B cell (primary cell): ENCODE results near the gene DOCK7. TPM values are rescaled to one million over a fixed set of nuclear protein-coding genes. Genes with fewer than 3 reads are reported as not detected.

Experiments
- ATAC-seq: fragments of 200-7000 bp; cut with Tn5 transposase; one replicate; pipeline ENCODE4 v1.10.0; 2021; ENCODE audit warnings: low read depth, mild to moderate bottlenecking, moderate number of reproducible peaks, moderate library complexity
- CTCF ChIA-PET: fragments of 350-600 bp; sonication (Branson Sonifier 250); formaldehyde crosslinking; loops from one replicate; lab custom pipeline; 2021; ENCODE audit warnings: antibody characterized with exemption, inconsistent platforms; lab: Charles Lee
- POLR2A ChIA-PET: fragments of 350-600 bp; sonication (Branson Sonifier 250); formaldehyde crosslinking; loops from one replicate; lab custom pipeline; 2021; ENCODE audit warnings: antibody characterized with exemption; lab: Charles Lee
- DNase-seq: peaks from one replicate; pipeline ENCODE4 v3.0.0; 2013
- H2AFZ ChIP-seq: 2 replicates; pipeline ENCODE4 v1.6.1; 2012; ENCODE audit warnings: mild to moderate bottlenecking, low read depth, low read length; ENCODE audit not compliant: insufficient read depth, poor library complexity, severe bottlenecking
- H3K27ac ChIP-seq, 2 donors: 1 replicate in 1 of 2; 2 replicates in 1 of 2; pipeline ENCODE4 v1.5.1; 2012 to 2013; ENCODE audit warnings: low read length in 2 of 2, mild to moderate bottlenecking in 2 of 2, moderate library complexity in 1 of 2
- H3K27me3 ChIP-seq, 4 experiments: fragments of 200-600 bp in 1 of 4; sonication (generic) in 1 of 4; replicated peaks in 1 of 4; 1 replicate in 2 of 4; 2 replicates in 2 of 4; pipeline versions ENCODE4 v1.6.1 to v1.7.0; 2013 to 2016; ENCODE audit warnings: low read length in 3 of 4, mild to moderate bottlenecking in 2 of 4, mixed read lengths in 1 of 4, moderate library complexity in 1 of 4; ENCODE audit not compliant: insufficient read depth in 4 of 4, control insufficient read depth in 3 of 4; ENCODE audit errors: control extremely low read depth in 1 of 4
- H3K36me3 ChIP-seq, 2 experiments: replicated peaks in 1 of 2; 1 replicate in 1 of 2; 2 replicates in 1 of 2; pipeline versions ENCODE4 v1.6.1 to v1.7.1; 2013; ENCODE audit warnings: low read length in 1 of 2; ENCODE audit not compliant: insufficient read depth in 2 of 2, control insufficient read depth in 1 of 2; ENCODE audit errors: control extremely low read depth in 1 of 2, extremely low read depth in 1 of 2
- H3K4me1 ChIP-seq, 2 donors: fragments of 200-600 bp in 1 of 2; sonication (generic) in 1 of 2; 1 replicate in 1 of 2; 2 replicates in 1 of 2; pipeline versions ENCODE4 v1.5.1 to v1.6.1; 2013 to 2017; ENCODE audit warnings: low read length in 2 of 2; ENCODE audit not compliant: control insufficient read depth in 2 of 2, insufficient read depth in 2 of 2
- H3K4me2 ChIP-seq: replicated peaks from 2 replicates; pipeline ENCODE3; 2012; ENCODE audit warnings: mild to moderate bottlenecking, low read depth, low read length; ENCODE audit not compliant: poor library complexity, severe bottlenecking
- H3K4me3 ChIP-seq, 5 experiments: fragments of 200-600 bp in 1 of 5; sonication (generic) in 1 of 5; 1 replicate in 3 of 5; 2 replicates in 2 of 5; pipeline versions ENCODE4 v1.5.1 to v1.7.0; 2011 to 2016; ENCODE audit warnings: low read length in 4 of 5, mild to moderate bottlenecking in 4 of 5, low read depth in 2 of 5, control low read depth in 1 of 5, moderate library complexity in 1 of 5; ENCODE audit not compliant: insufficient read depth in 1 of 5; ENCODE audit errors: control extremely low read depth in 1 of 5, extremely low read depth in 1 of 5
- H3K79me2 ChIP-seq: fragments of 200-600 bp; sonication (generic); one replicate; pipeline ENCODE4 v1.6.0; 2016; ENCODE audit warnings: low read length; ENCODE audit not compliant: control insufficient read depth, insufficient read depth
- H3K9ac ChIP-seq: fragments of 200-600 bp; sonication (generic); 2 replicates; pipeline ENCODE4 v1.6.1; 2017; ENCODE audit warnings: mild to moderate bottlenecking, low read length, moderate library complexity
- H3K9me3 ChIP-seq, 3 donors: one replicate each; pipeline versions ENCODE4 v1.6.1 to v1.7.1; 2013; ENCODE audit warnings: low read length in 2 of 3; ENCODE audit not compliant: control insufficient read depth in 2 of 3, insufficient read depth in 1 of 3; ENCODE audit errors: control extremely low read depth in 1 of 3
- H4K20me1 ChIP-seq: 2 replicates; pipeline ENCODE4 v1.6.0; 2012; ENCODE audit warnings: mild to moderate bottlenecking, low read length; ENCODE audit not compliant: insufficient read depth, control insufficient read depth, poor library complexity, severe bottlenecking
- H3K27ac Mint-ChIP-seq: one replicate; pipeline ENCODE4 v1.8.0; 2021; ENCODE audit warnings: mixed read lengths
- H3K27me3 Mint-ChIP-seq: one replicate; pipeline ENCODE4 v1.8.0; 2021; ENCODE audit warnings: mixed read lengths
- H3K4me1 Mint-ChIP-seq: one replicate; pipeline ENCODE4 v1.8.0; 2021; ENCODE audit warnings: mixed read lengths
- H3K4me3 Mint-ChIP-seq: one replicate; pipeline ENCODE4 v1.8.0; 2021; ENCODE audit warnings: mixed read lengths
- H3K9me3 Mint-ChIP-seq: one replicate; pipeline ENCODE4 v1.8.0; 2022; ENCODE audit warnings: mixed read lengths; ENCODE audit not compliant: insufficient read depth
- EZH2 ChIP-seq: IDR thresholded peaks from 2 replicates; pipeline ENCODE4 v1.6.1; 2012; ENCODE audit warnings: borderline replicate concordance, low read depth, mild to moderate bottlenecking, moderate library complexity, low read length; ENCODE audit not compliant: insufficient read depth, poor library complexity, severe bottlenecking
- WGBS: methylation state at CpG from one replicate; pipeline ENCODE4 v1.1.5; 2013; ENCODE audit warnings: missing lambda C conversion rate; ENCODE audit not compliant: insufficient coverage; 5-methylcytosine and 5-hydroxymethylcytosine counted together
- intact Hi-C: fragments of 100-400 bp; cut with micrococcal nuclease; formaldehyde crosslinking; loops from one replicate; pipeline ENCODE4 v1.10.0; 2022
- polyA plus RNA-seq: library from polyadenylated mRNA; depleted of rRNA; stranded (reverse); fragments of >200 nt; gene quantifications from 2 replicates; pipeline ENCODE4 v1.2.3, GENCODE V29; 2012
- total RNA-seq, 2 donors: library from RNA; stranded (reverse); fragments of 120-200 nt in 1 of 2; gene quantifications; 1 replicate in 1 of 2; 2 replicates in 1 of 2; pipeline versions ENCODE4 v1.2.3 to v1.2.4, GENCODE V29; 2013 to 2022
- TF ChIP-seq, protein P1 (sequence below): fragments of 200-600 bp; IDR thresholded peaks from one replicate; pipeline ENCODE4 v1.8.0; 2022; ENCODE audit warnings: antibody characterized with exemption, mild to moderate bottlenecking

DOCK7 gene
- total and polyA plus RNA-seq, 2 donors (not counting 1 experiment from before 2014, with no cell fraction given): 3.6 to 20.5 TPM

DNA sequence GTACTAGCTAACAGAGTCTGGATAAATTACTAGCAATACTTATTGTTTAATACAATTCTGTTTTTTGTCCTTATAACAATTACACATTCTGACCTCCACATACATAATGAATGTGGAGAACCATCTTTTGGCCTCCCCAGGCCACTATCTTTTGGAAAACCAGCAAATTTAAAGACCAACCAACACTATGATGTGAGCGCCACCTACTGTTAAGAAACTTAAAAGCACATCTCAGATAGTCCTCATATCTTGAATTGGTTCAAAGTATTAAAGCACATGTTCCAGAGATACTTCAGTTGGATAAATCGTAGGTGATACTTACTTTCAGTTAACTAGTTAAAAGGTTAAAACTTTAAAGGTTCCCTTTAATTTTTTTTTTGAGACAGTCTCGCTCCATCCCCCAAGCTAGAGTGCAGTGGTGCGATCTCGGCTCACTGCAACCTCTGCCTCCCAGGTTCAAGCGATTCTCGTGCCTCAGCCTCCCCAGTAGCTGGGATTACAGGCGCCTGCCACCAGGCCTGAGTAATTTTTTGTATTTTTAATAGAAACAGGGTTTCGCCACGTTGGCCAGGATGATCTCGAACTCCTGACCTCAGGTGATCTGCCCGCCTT, 280.7 kb downstream of the DOCK7 start:
- Mint-ChIP-seq H3K27me3 (no peaks in the 10 kb centered on the region), H3K9me3 (no peaks in the 10 kb centered on the region), H3K27ac (no peak overlapping the region), H3K4me3 (no peak overlapping the region), H3K4me1 (no peaks in the 10 kb centered on the region)
- no peaks in the 10 kb centered on the region for H3K9me3 ChIP-seq
- H3K36me3 ChIP-seq: no peaks in the 10 kb centered on the region
- ChIA-PET CTCF (interaction anchor here (0.9 to 2.0 kb wide), 5 partner anchors 10 to 339 kb away, joined by 3 to 10 read pairs (median 4); no protein-coding TSS in a partner anchor), POLR2A (no interaction called here)
- no peak overlapping the region for H3K4me3 ChIP-seq
- H4K20me1 ChIP-seq: no peaks in the 10 kb centered on the region
- intact Hi-C loops: loop anchor here (1.0 to 2.0 kb wide), 3 partner anchors 30 to 325 kb away; partner anchors contain the start of gene USP1
- H3K27ac ChIP-seq: no peak overlapping the region
- H3K9ac ChIP-seq: no peak overlapping the region
- ATAC-seq: no peak
- 85% methylated on average over 6 of the region's 12 CpGs for WGBS
- H3K27me3 ChIP-seq: no peaks in the 10 kb centered on the region
- peak; percentile 52 for DNase-seq
- H2AFZ ChIP-seq: no peak overlapping the region
- no peaks in the 10 kb centered on the region for H3K4me1 ChIP-seq
- no peak overlapping the region for H3K4me2 ChIP-seq
- no peaks in the 10 kb centered on the region for H3K79me2 ChIP-seq
- no peak for TF ChIP-seq EZH2
- TF ChIP-seq, protein P1, sequence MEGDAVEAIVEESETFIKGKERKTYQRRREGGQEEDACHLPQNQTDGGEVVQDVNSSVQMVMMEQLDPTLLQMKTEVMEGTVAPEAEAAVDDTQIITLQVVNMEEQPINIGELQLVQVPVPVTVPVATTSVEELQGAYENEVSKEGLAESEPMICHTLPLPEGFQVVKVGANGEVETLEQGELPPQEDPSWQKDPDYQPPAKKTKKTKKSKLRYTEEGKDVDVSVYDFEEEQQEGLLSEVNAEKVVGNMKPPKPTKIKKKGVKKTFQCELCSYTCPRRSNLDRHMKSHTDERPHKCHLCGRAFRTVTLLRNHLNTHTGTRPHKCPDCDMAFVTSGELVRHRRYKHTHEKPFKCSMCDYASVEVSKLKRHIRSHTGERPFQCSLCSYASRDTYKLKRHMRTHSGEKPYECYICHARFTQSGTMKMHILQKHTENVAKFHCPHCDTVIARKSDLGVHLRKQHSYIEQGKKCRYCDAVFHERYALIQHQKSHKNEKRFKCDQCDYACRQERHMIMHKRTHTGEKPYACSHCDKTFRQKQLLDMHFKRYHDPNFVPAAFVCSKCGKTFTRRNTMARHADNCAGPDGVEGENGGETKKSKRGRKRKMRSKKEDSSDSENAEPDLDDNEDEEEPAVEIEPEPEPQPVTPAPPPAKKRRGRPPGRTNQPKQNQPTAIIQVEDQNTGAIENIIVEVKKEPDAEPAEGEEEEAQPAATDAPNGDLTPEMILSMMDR: peak; percentile 86

DNA sequence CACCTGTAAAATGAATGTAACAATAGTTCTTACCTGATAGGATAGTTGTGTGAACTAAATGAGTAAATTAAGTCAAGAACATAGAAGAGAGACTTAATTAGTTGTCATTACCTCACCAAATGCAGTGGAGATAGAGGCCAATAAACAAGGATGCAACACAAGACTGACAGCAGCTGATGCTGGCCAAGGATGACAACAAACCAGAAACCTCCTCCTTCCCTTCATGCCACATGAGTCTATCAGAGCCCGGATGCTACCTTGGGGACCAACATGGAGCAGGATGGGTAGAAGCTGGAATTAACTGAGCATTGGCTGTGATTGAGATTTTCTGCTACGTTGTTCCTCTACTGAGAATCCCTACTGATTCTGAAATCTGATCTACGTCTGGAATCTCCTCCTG, 281.6 kb downstream of the DOCK7 start:
- H3K9me3 ChIP-seq: no peaks in the 10 kb centered on the region
- Mint-ChIP-seq H3K27ac (no peak overlapping the region), H3K4me3 (no peak overlapping the region), H3K27me3 (no peaks in the 10 kb centered on the region), H3K4me1 (no peaks in the 10 kb centered on the region), H3K9me3 (no peaks in the 10 kb centered on the region)
- H4K20me1 ChIP-seq: no peaks in the 10 kb centered on the region
- H3K27ac ChIP-seq: no peak overlapping the region
- ChIA-PET POLR2A (no interaction called here), CTCF (interaction anchor here (0.6 to 2.0 kb wide), 5 partner anchors 11 to 324 kb away, joined by 3 to 10 read pairs (median 4); no protein-coding TSS in a partner anchor)
- WGBS: 83% methylated on average over 1 of the region's 3 CpGs
- no peak for TF ChIP-seq EZH2
- TF ChIP-seq, protein P1: no peak
- no peak overlapping the region for H3K4me3 ChIP-seq
- ATAC-seq: no peak
- no peak overlapping the region for H2AFZ ChIP-seq
- H3K79me2 ChIP-seq: no peaks in the 10 kb centered on the region
- no peaks in the 10 kb centered on the region for H3K36me3 ChIP-seq
- DNase-seq: no peak
- H3K4me2 ChIP-seq: no peak overlapping the region
- no peak overlapping the region for H3K9ac ChIP-seq
- intact Hi-C loops: loop anchor here (2.0 kb wide), 1 partner anchor 324 kb away; no protein-coding TSS in a partner anchor
- no peaks in the 10 kb centered on the region for H3K4me1 ChIP-seq
- H3K27me3 ChIP-seq: no peaks in the 10 kb centered on the region
